CD4-positive, alpha-beta T cell (primary cell): Measurements from ENCODE around the gene KRTAP22-1. TPM values are rescaled to one million over a fixed set of nuclear protein-coding genes. Genes with fewer than 3 reads are reported as not detected.

Experiments used
- ATAC-seq: fragments of 200-7000 bp; cut with Tn5 transposase; one replicate; pipeline ENCODE4 v1.10.0; 2022; ENCODE audit warnings: mild to moderate bottlenecking; ENCODE audit not compliant: poor library complexity
- CTCF ChIA-PET: fragments of 350-600 bp; sonication (Branson Sonifier 250); formaldehyde crosslinking; loops from one replicate; lab custom pipeline; 2021; ENCODE audit warnings: antibody characterized with exemption, inconsistent platforms; lab: Charles Lee
- POLR2A ChIA-PET: fragments of 350-600 bp; sonication (Branson Sonifier 250); formaldehyde crosslinking; loops from one replicate; lab custom pipeline; 2021; ENCODE audit warnings: antibody characterized with exemption, inconsistent platforms; lab: Charles Lee
- DNase-seq, 14 experiments: peaks; one replicate each; pipeline ENCODE4 v3.0.0-alpha.2; 2013 to 2020; ENCODE audit warnings: mixed read lengths in 2 of 14
- H3K27ac ChIP-seq, 2 donors: one replicate each; pipeline versions ENCODE4 v1.5.1 to v1.7.0; 2013; ENCODE audit warnings: low read length in 2 of 2, low read depth in 1 of 2, mild to moderate bottlenecking in 1 of 2
- H3K27me3 ChIP-seq, 2 experiments: 1 replicate in 1 of 2; 2 replicates in 1 of 2; pipeline versions ENCODE4 v1.6.1 to v1.7.0; 2013; ENCODE audit warnings: low read length in 2 of 2, control low read depth in 1 of 2, mild to moderate bottlenecking in 1 of 2, moderate library complexity in 1 of 2; ENCODE audit not compliant: insufficient read depth in 2 of 2, control insufficient read depth in 1 of 2
- H3K36me3 ChIP-seq: one replicate; pipeline ENCODE4 v1.6.1; 2013; ENCODE audit warnings: low read length, control low read depth; ENCODE audit not compliant: insufficient read depth
- H3K4me1 ChIP-seq: one replicate; pipeline ENCODE4 v1.6.1; 2013; ENCODE audit warnings: low read length, control low read depth; ENCODE audit not compliant: insufficient read depth
- H3K4me3 ChIP-seq: one replicate; pipeline ENCODE4 v1.5.1; 2013; ENCODE audit warnings: mild to moderate bottlenecking, low read length, moderate library complexity
- H3K9me3 ChIP-seq, 2 experiments: 1 replicate in 1 of 2; 2 replicates in 1 of 2; pipeline versions ENCODE4 v1.6.1 to v1.7.0; 2013; ENCODE audit warnings: low read length in 2 of 2, mild to moderate bottlenecking in 2 of 2, control low read depth in 1 of 2, moderate library complexity in 1 of 2; ENCODE audit not compliant: control insufficient read depth in 1 of 2, insufficient read depth in 1 of 2
- H3K27ac Mint-ChIP-seq: one replicate; pipeline ENCODE4 v1.8.0; 2020; ENCODE audit warnings: mixed read lengths
- H3K27me3 Mint-ChIP-seq: one replicate; pipeline ENCODE4 v1.8.0; 2021; ENCODE audit warnings: mixed read lengths
- H3K36me3 Mint-ChIP-seq: one replicate; pipeline ENCODE4 v1.8.0; 2021; ENCODE audit warnings: low read depth, mixed read lengths
- H3K4me1 Mint-ChIP-seq: one replicate; pipeline ENCODE4 v1.8.0; 2021; ENCODE audit warnings: low read depth, mixed read lengths
- H3K4me3 Mint-ChIP-seq: one replicate; pipeline ENCODE4 v1.8.0; 2020; ENCODE audit warnings: mild to moderate bottlenecking, mixed read lengths
- H3K9me3 Mint-ChIP-seq: one replicate; pipeline ENCODE4 v1.8.0; 2020; ENCODE audit warnings: mixed read lengths
- CTCF ChIP-seq: fragments of 200-600 bp; IDR thresholded peaks from one replicate; pipeline ENCODE4 v1.8.0; 2022; ENCODE audit warnings: antibody characterized with exemption, mild to moderate bottlenecking
- intact Hi-C, 2 experiments: fragments of 100-400 bp; cut with DNase I in 1 of 2; cut with micrococcal nuclease in 1 of 2; formaldehyde crosslinking; loops; one replicate each; pipeline versions ENCODE4 v1.15.1 to v1.9.0; 2023 to 2025; cut with DNase I, micrococcal nuclease
- total RNA-seq, 174 experiments: library from RNA in 2 of 174; stranded (reverse) in 2 of 174; gene quantifications; one replicate each; pipeline ENCODE4 v1.2.3 and lab custom pipeline; 2021 to 2026

Gene KRTAP22-1
- total RNA-seq, 2 experiments from 2014 or later, result not detected

GRCh38 chr21:30638686-30639085 lies 37.8 kb downstream of the KRTAP22-1 start:
- POLR2A ChIA-PET, result no interaction called here
- peaks cover 7% of the 10 kb centered on the region for H3K9me3 Mint-ChIP-seq
- CTCF ChIA-PET, result no interaction called here

GRCh38 chr21:30642564-30642963 lies 41.7 kb downstream of the KRTAP22-1 start, which contains the start of gene KRTAP20-3:
TSS of gene KRTAP20-3 (plus strand) at chr21:30642864.
- Histone ChIP-seq H3K27ac (no peak within 1 kb of the TSS), H3K27me3 (no peaks in the 10 kb centered on the region), H3K4me3 (no peak within 1 kb of the TSS), H3K9me3 (peaks cover 0 to 4% of the 10 kb centered on the region in 2 experiments), H3K4me1 (no peaks in the 10 kb centered on the region), H3K36me3 (no peaks in the 10 kb centered on the region)
- Mint-ChIP-seq H3K27me3 (no peaks in the 10 kb centered on the region), H3K9me3 (peaks cover 7% of the 10 kb centered on the region), H3K36me3 (no peaks in the 10 kb centered on the region), H3K4me3 (no peak within 1 kb of the TSS), H3K27ac (no peak within 1 kb of the TSS), H3K4me1 (no peaks in the 10 kb centered on the region)
- no peak for TF ChIP-seq CTCF
- CTCF ChIA-PET, result no interaction called here
- no peak for DNase-seq
- no peak for ATAC-seq
- intact Hi-C loops, result no loop called here
- POLR2A ChIA-PET, result no interaction called here

More at GRCh38 chr21:30638686-30639085, 37.8 kb downstream of the KRTAP22-1 start:
- H3K27ac Mint-ChIP-seq, result no peak overlapping the region
- no peak overlapping the region for H3K4me3 Mint-ChIP-seq
- H3K27ac ChIP-seq, result no peak overlapping the region
- peaks cover 0 to 4% of the 10 kb centered on the region in 2 experiments for H3K9me3 ChIP-seq
- no peak for ATAC-seq
- DNase-seq, result no peak
- no peak for TF ChIP-seq CTCF
- H3K4me1 Mint-ChIP-seq, result no peaks in the 10 kb centered on the region
- H3K36me3 ChIP-seq, result no peaks in the 10 kb centered on the region
- H3K27me3 Mint-ChIP-seq, result no peaks in the 10 kb centered on the region
- H3K36me3 Mint-ChIP-seq, result no peaks in the 10 kb centered on the region
- no peaks in the 10 kb centered on the region for H3K27me3 ChIP-seq
- no peak overlapping the region for H3K4me3 ChIP-seq
- no peaks in the 10 kb centered on the region for H3K4me1 ChIP-seq
- intact Hi-C loops, result no loop called here

GRCh38 chr21:30646904-30647414 lies 46.1 kb downstream of the KRTAP22-1 start:
- DNase-seq, result no peak
- no peak for ATAC-seq
- POLR2A ChIA-PET, result no interaction called here
- no peaks in the 10 kb centered on the region for H3K27me3 ChIP-seq
- no peaks in the 10 kb centered on the region for H3K36me3 ChIP-seq
- Mint-ChIP-seq H3K27ac (no peak overlapping the region), H3K9me3 (peaks cover 4% of the 10 kb centered on the region), H3K27me3 (no peaks in the 10 kb centered on the region), H3K36me3 (no peaks in the 10 kb centered on the region), H3K4me1 (no peaks in the 10 kb centered on the region), H3K4me3 (no peak overlapping the region)
- no peak overlapping the region for H3K4me3 ChIP-seq
- H3K4me1 ChIP-seq, result no peaks in the 10 kb centered on the region
- H3K27ac ChIP-seq, result no peak overlapping the region
- intact Hi-C loops, result no loop called here
- TF ChIP-seq CTCF, result no peak
- H3K9me3 ChIP-seq, result peaks cover 0 to 4% of the 10 kb centered on the region in 2 experiments
- CTCF ChIA-PET, result no interaction called here

Other genes starting within 250 kb of the KRTAP22-1 start
- not detected for gene KRTAP13-2, start 228.8 kb upstream of the KRTAP22-1 start, total RNA-seq
- not detected for gene KRTAP13-1, start 205.1 kb upstream of the KRTAP22-1 start, total RNA-seq
- gene KRTAP13-3, start 175.2 kb upstream of the KRTAP22-1 start, total RNA-seq, result not detected
- not detected for gene KRTAP13-4, start 170.9 kb upstream of the KRTAP22-1 start, total RNA-seq
- gene KRTAP15-1, start 160.8 kb upstream of the KRTAP22-1 start, total RNA-seq, result not detected
- gene KRTAP19-1, start 120.7 kb upstream of the KRTAP22-1 start, total RNA-seq, result not detected
- gene KRTAP19-2, start 113.7 kb upstream of the KRTAP22-1 start, total RNA-seq, result not detected
- gene KRTAP19-3, start 109.1 kb upstream of the KRTAP22-1 start, total RNA-seq, result not detected
- gene KRTAP19-4, start 103.9 kb upstream of the KRTAP22-1 start, total RNA-seq, result not detected
- not detected for gene KRTAP19-5, start 98.9 kb upstream of the KRTAP22-1 start, total RNA-seq
- not detected for gene KRTAP19-6, start 59.2 kb upstream of the KRTAP22-1 start, total RNA-seq
- gene KRTAP19-7, start 39.8 kb upstream of the KRTAP22-1 start, total RNA-seq, result not detected
- not detected for gene KRTAP22-2, start 10.7 kb upstream of the KRTAP22-1 start, total RNA-seq
- gene KRTAP6-3, start 8.6 kb upstream of the KRTAP22-1 start, total RNA-seq, result not detected
- not detected for gene KRTAP6-2, start 2.2 kb upstream of the KRTAP22-1 start, total RNA-seq
- not detected for gene KRTAP6-1, start 12.8 kb downstream of the KRTAP22-1 start, total RNA-seq
- gene KRTAP20-1, start 15.3 kb downstream of the KRTAP22-1 start, total RNA-seq, result not detected
- gene KRTAP20-4, start 19.5 kb downstream of the KRTAP22-1 start, total RNA-seq, result not detected
- gene KRTAP20-2, start 34.1 kb downstream of the KRTAP22-1 start, total RNA-seq, result not detected
- gene KRTAP20-3, start 41.8 kb downstream of the KRTAP22-1 start, total RNA-seq, result not detected
- not detected for gene KRTAP21-3, start 117.7 kb downstream of the KRTAP22-1 start, total RNA-seq
- not detected for gene KRTAP21-2, start 146.2 kb downstream of the KRTAP22-1 start, total RNA-seq
- not detected for gene KRTAP21-1, start 154.3 kb downstream of the KRTAP22-1 start, total RNA-seq
- not detected for gene KRTAP8-1, start 212.2 kb downstream of the KRTAP22-1 start, total RNA-seq
- gene KRTAP7-1, start 228.7 kb downstream of the KRTAP22-1 start, total RNA-seq, result not detected